ENCODE measurements around the gene TSC1.

The TSC1 gene

DNA sequence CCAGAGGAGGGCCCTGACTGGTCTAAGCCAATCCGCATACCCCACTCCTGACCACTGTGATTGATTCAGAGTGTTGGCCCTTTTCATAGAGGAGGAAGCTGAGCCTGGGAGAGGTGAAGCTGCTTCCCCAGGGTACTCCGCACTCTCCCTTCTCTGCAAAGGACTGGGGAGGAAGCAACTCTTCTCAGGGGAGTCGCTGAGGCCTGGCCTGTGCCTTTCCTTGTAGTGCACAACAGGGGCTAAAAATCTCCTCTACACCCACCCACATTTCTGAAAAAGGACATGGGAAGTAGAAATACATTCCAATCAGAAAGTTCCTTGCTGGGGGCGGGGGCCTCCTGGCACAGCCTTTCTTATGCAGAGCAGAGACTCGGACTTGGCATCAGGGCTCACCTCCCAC, 88.5 kb downstream of the TSC1 start:
- Histone ChIP-seq H3K27me3 (ENCODE audit: low read depth, low read length) (no peaks in the 10 kb centered on the region), H3K4me1 (ENCODE audit: control insufficient read depth in 1 of 2, insufficient read depth in 2 of 2, low read length in 2 of 2) (peaks cover 4 to 32% of the 10 kb centered on the region in 2 donors), H3K9me3 (ENCODE audit: control insufficient read depth in 1 of 2, low read length in 2 of 2) (no peaks in the 10 kb centered on the region), H3K27ac (ENCODE audit: low read length) (no peak overlapping the region), H3K36me3 (ENCODE audit: control insufficient read depth in 1 of 2, insufficient read depth in 2 of 2, low read length in 2 of 2) (no peaks in the 10 kb centered on the region), H3K4me3 (ENCODE audit: low read depth in 1 of 2, low read length in 2 of 2) (no peak overlapping the region)

DNA sequence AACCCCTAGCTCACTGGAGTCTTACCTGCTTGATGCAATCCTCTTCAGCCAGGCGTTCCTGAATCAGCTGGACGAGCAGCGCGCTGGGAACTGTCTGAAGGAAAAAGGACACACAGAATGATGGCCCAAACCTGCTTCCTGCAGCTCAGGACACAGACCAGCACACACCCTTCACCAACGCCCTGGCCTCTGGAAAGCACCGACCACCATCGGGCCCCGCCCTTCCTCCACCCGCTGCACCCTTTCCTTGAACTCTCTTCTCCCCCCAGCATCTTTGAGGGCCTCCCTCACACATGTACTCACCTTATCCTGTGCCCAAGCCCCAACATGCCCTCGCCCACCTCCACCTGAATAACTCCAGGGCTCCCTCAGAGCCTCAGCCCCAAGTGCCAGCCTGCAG, 89.6 kb downstream of the TSC1 start:
- H3K27ac ChIP-seq (ENCODE audit: low read length) = no peak overlapping the region
- H3K36me3 ChIP-seq (ENCODE audit: control insufficient read depth in 1 of 2, insufficient read depth in 2 of 2, low read length in 2 of 2) = no peaks in the 10 kb centered on the region
- H3K9me3 ChIP-seq (ENCODE audit: control insufficient read depth in 1 of 2, low read length in 2 of 2) = no peaks in the 10 kb centered on the region
- no peaks in the 10 kb centered on the region for H3K27me3 ChIP-seq (ENCODE audit: low read depth, low read length)
- no peak overlapping the region for H3K4me3 ChIP-seq (ENCODE audit: low read depth in 1 of 2, low read length in 2 of 2)
- peaks cover 4 to 33% of the 10 kb centered on the region in 2 donors for H3K4me1 ChIP-seq (ENCODE audit: control insufficient read depth in 1 of 2, insufficient read depth in 2 of 2, low read length in 2 of 2)

DNA sequence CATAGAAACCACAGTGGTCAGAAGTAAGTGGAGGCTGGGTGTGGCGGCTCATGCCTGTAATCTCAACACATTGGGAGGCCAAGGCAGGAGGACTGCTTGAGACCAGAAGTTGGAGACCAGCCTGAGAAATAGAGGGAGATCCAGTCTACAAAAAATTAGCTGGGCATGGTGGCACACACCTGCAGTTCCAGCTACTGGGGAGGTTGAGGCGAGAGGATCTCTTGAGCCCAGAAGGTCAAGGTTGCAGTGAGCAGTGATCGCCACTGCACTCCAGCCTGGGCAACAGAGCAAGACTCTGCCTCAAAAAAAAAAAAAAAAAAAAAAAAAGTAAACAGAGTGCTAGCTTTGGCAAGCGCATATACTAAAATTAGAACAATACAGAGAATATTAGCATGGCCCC, 90.9 kb downstream of the TSC1 start:
- no peak overlapping the region for H3K4me3 ChIP-seq (ENCODE audit: low read depth in 1 of 2, low read length in 2 of 2)
- H3K27me3 ChIP-seq (ENCODE audit: low read depth, low read length) = no peaks in the 10 kb centered on the region
- no peaks in the 10 kb centered on the region for H3K36me3 ChIP-seq (ENCODE audit: control insufficient read depth in 1 of 2, insufficient read depth in 2 of 2, low read length in 2 of 2)
- H3K27ac ChIP-seq (ENCODE audit: low read length) = no peak overlapping the region
- H3K4me1 ChIP-seq (ENCODE audit: control insufficient read depth in 1 of 2, insufficient read depth in 2 of 2, low read length in 2 of 2) = peaks cover 4 to 31% of the 10 kb centered on the region in 2 donors
- no peaks in the 10 kb centered on the region for H3K9me3 ChIP-seq (ENCODE audit: control insufficient read depth in 1 of 2, low read length in 2 of 2)

DNA sequence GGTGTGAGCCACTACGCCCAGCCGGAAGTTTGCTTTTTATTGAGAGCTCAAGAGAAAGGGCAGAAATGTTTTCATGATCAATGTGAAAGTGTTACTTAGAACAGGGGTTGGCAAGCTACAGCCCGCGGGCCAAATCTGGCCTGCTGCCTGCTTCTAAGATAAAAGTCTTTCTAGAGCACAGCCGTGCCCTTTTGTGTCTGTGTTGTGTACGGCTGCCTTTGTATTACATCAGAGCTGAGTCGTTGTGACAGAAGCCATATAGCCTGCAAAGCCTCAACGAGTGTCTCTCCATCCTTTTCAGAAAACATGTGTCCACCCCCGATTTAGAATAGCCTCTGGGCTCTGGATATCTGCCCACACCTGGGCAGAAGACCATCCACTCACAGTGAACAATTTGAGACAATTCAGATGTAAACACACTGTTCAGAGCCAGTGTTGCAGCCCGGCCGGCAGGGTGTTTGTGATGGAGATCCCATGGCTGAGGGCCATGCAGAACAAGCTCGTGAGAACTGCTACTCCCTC, 95.2 kb downstream of the TSC1 start:
- H3K9me3 ChIP-seq (ENCODE audit: control insufficient read depth in 1 of 2, low read length in 2 of 2) = no peaks in the 10 kb centered on the region
- no peak overlapping the region for H3K4me3 ChIP-seq (ENCODE audit: low read depth in 1 of 2, low read length in 2 of 2)
- H3K36me3 ChIP-seq (ENCODE audit: control insufficient read depth in 1 of 2, insufficient read depth in 2 of 2, low read length in 2 of 2) = no peaks in the 10 kb centered on the region
- H3K27me3 ChIP-seq (ENCODE audit: low read depth, low read length) = no peaks in the 10 kb centered on the region
- peaks cover 0 to 3% of the 10 kb centered on the region in 2 donors for H3K4me1 ChIP-seq (ENCODE audit: control insufficient read depth in 1 of 2, insufficient read depth in 2 of 2, low read length in 2 of 2)
- no peak overlapping the region for H3K27ac ChIP-seq (ENCODE audit: low read length)

DNA sequence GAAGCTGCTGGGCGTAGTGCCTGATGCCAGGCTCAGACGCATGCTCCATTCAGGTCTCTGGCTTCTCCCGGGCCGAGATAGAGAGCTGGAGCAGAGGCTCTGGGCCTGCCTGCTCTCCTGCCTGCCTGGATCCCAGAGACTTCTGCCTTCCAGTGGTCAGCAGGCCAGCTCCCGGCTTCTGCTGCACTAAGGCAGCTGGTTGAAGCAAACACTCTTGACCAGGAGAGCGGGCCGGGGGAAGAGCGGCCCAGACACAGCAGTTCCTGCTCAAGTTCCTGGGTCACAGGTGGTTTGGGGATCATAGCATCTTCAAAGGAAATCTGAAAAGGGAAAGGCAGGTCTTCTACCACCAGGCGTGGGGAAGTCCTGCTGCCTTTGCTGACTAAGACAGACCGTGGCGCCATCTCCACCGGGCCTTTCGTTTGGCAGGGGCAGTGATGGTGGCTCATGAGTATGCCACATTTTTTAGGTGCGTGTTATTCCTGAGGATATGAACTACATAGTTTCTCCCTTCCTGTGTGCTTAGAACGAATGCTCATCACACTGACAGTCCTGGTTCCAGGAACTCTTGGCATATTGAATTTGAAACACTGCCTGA, 97.4 kb downstream of the TSC1 start:
- Histone ChIP-seq H3K36me3 (ENCODE audit: control insufficient read depth in 1 of 2, insufficient read depth in 2 of 2, low read length in 2 of 2) (no peaks in the 10 kb centered on the region), H3K4me3 (ENCODE audit: low read depth in 1 of 2, low read length in 2 of 2) (no peak overlapping the region), H3K27me3 (ENCODE audit: low read depth, low read length) (no peaks in the 10 kb centered on the region), H3K9me3 (ENCODE audit: control insufficient read depth in 1 of 2, low read length in 2 of 2) (no peaks in the 10 kb centered on the region), H3K4me1 (ENCODE audit: control insufficient read depth in 1 of 2, insufficient read depth in 2 of 2, low read length in 2 of 2) (peaks cover 0 to 3% of the 10 kb centered on the region in 2 donors), H3K27ac (ENCODE audit: low read length) (no peak overlapping the region)

DNA sequence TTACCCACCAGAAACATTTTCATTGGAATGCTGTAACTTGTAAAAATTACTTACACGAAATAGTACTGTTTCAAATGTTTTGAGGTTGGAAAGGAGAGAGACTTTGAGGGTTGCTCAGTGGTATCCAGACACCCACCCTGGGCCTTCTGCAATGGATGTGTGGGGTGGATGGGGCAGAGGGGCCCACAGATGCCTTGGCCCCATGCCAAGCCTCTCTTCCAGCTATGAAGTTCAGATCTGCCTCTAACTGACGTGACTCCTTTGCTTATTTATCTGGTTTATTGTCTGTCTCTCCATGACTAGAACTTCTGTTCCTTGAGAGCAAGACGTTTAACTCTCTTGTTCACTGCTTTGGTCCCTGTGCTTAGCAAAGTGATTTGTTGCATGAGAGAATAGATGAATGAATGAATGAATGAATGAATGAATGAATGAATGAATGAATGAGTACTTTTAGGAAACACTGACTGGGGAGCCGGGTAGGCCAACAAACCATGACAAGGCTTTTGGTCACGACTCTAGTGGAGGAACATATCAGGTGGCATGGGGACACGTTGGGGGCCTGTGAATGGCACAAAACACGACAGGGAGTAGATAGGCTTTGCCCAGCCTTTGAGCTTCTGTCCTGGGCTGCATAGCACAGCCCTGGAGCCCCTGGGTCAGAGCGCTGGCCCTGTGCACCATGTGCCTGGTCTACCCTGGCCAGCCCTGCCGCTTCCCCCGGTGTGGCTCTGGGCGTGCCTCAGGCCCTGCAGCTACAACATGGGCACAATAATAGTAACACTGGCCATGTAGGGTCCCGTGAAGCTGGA, 98.1 kb downstream of the TSC1 start:
- H3K4me3 ChIP-seq (ENCODE audit: low read depth in 1 of 2, low read length in 2 of 2) = no peak overlapping the region
- peaks cover 0 to 3% of the 10 kb centered on the region in 2 donors for H3K4me1 ChIP-seq (ENCODE audit: control insufficient read depth in 1 of 2, insufficient read depth in 2 of 2, low read length in 2 of 2)
- no peaks in the 10 kb centered on the region for H3K27me3 ChIP-seq (ENCODE audit: low read depth, low read length)
- no peak overlapping the region for H3K27ac ChIP-seq (ENCODE audit: low read length)
- no peaks in the 10 kb centered on the region for H3K9me3 ChIP-seq (ENCODE audit: control insufficient read depth in 1 of 2, low read length in 2 of 2)
- H3K36me3 ChIP-seq (ENCODE audit: control insufficient read depth in 1 of 2, insufficient read depth in 2 of 2, low read length in 2 of 2) = no peaks in the 10 kb centered on the region

DNA sequence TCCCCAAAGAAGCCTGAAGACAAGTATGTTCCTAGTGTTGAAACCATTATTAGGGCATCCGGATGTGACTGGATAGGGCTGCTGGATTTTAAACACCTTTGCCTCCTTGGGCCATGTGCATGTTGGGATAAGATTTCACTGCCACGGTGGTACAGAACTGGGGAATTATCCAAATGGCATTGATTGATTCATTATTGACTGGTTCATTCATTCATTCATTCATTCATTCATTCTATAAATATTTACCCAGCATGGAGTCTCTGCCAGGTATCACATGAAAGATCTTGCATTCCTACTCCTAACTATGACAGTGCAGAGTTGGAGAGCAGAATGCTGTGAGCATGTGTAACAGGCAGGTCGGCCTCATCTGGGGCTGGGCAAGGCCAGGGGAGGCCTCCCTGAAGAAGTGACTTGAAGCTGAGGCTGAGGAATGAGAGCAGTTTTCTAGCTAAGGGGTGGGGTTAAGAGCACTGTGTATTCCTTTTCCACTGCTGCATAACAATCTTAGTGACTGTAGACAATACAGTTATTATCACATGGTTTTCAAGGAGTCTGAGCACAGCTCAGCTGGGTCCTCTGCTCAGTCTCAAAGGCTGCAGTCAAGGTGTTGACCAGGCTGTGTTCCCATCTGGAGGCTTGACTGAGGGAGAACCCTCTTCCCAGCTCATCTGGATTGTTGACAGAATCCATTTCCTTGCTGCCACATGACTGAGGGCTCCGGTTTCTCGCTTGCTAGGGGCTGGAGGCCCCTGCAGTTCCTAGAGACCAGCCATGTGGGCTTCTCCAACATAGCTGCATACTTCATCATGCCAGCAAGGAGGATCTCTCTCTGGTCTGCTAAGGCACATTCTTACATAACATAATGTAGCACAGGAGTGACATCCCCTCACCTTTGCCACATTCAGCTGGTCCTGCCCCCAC, 102.0 kb downstream of the TSC1 start:
- Histone ChIP-seq H3K4me3 (ENCODE audit: low read depth in 1 of 2, low read length in 2 of 2) (no peak overlapping the region), H3K27me3 (ENCODE audit: low read depth, low read length) (no peaks in the 10 kb centered on the region), H3K9me3 (ENCODE audit: control insufficient read depth in 1 of 2, low read length in 2 of 2) (no peaks in the 10 kb centered on the region), H3K36me3 (ENCODE audit: control insufficient read depth in 1 of 2, insufficient read depth in 2 of 2, low read length in 2 of 2) (no peaks in the 10 kb centered on the region), H3K27ac (ENCODE audit: low read length) (no peak overlapping the region), H3K4me1 (ENCODE audit: control insufficient read depth in 1 of 2, insufficient read depth in 2 of 2, low read length in 2 of 2) (no peaks in the 10 kb centered on the region)

Measured in muscle layer of duodenum (tissue), 2 donors.